GM15510 (cell line): ENCODE data around the gene PHEX.

Experiments
- POLR2A ChIP-seq: IDR thresholded peaks from 3 replicates; pipeline ENCODE4 v1.6.1; 2011; ENCODE audit warnings: borderline replicate concordance; ENCODE audit not compliant: insufficient read length; ENCODE audit errors: extremely low read depth

The PHEX gene

GRCh38 chrX:22073928-22074327 is 41.8 kb downstream of the PHEX start:
- no peak for TF ChIP-seq POLR2A

GRCh38 chrX:22078117-22078516 is 46.0 kb downstream of the PHEX start:
- TF ChIP-seq POLR2A, result no peak

- no peak for TF ChIP-seq POLR2A
These were observed 49.5 kb downstream of the PHEX start for GRCh38 chrX:22081475-22082092.

- no peak for TF ChIP-seq POLR2A
These were observed 53.9 kb downstream of the PHEX start for GRCh38 chrX:22086003-22086402.

GRCh38 chrX:22087011-22087557 is 55.0 kb downstream of the PHEX start:
- no peak for TF ChIP-seq POLR2A

GRCh38 chrX:22088326-22088725 is 56.2 kb downstream of the PHEX start:
- no peak for TF ChIP-seq POLR2A

- TF ChIP-seq POLR2A, result no peak
These were observed 58.1 kb downstream of the PHEX start for GRCh38 chrX:22090181-22090580.

GRCh38 chrX:22093550-22093949 is 61.4 kb downstream of the PHEX start:
- no peak for TF ChIP-seq POLR2A

- TF ChIP-seq POLR2A, result no peak
These were observed 63.2 kb downstream of the PHEX start for GRCh38 chrX:22095286-22095685.

- TF ChIP-seq POLR2A, result no peak
These were observed 63.7 kb downstream of the PHEX start for GRCh38 chrX:22095856-22096255.

GRCh38 chrX:22097012-22097694 is 65.0 kb downstream of the PHEX start:
- no peak for TF ChIP-seq POLR2A

- no peak for TF ChIP-seq POLR2A
These were observed 73.1 kb downstream of the PHEX start for GRCh38 chrX:22105231-22105630.

GRCh38 chrX:22105971-22106370 is 73.8 kb downstream of the PHEX start:
- TF ChIP-seq POLR2A, result no peak

GRCh38 chrX:22109442-22109841 is 77.3 kb downstream of the PHEX start:
- no peak for TF ChIP-seq POLR2A

GRCh38 chrX:22110729-22111494 is 78.8 kb downstream of the PHEX start:
- no peak for TF ChIP-seq POLR2A
